Urinary bladder (tissue), 4 donors: Measurements from ENCODE around the gene THRB. TPM values are rescaled to one million over a fixed set of nuclear protein-coding genes. Genes with fewer than 3 reads are reported as not detected.

Experiments
- DNase-seq: peaks from one replicate; pipeline ENCODE4 v3.0.0-alpha.2; 2015; ENCODE audit errors: extremely low spot score
- H3K27ac ChIP-seq: one replicate; pipeline ENCODE4 v1.5.1; 2013; ENCODE audit warnings: low read depth, mild to moderate bottlenecking, moderate library complexity
- H3K36me3 ChIP-seq: one replicate; pipeline ENCODE4 v1.6.1; 2013; ENCODE audit warnings: mild to moderate bottlenecking, moderate library complexity; ENCODE audit not compliant: insufficient read depth
- H3K4me1 ChIP-seq: one replicate; pipeline ENCODE4 v1.6.1; 2013; ENCODE audit warnings: mild to moderate bottlenecking, moderate library complexity; ENCODE audit not compliant: insufficient read depth
- H3K4me3 ChIP-seq: one replicate; pipeline ENCODE4 v1.5.1; 2013; ENCODE audit warnings: low read depth, low read length
- WGBS: extraction: QIAGEN DNeasy Blood & Tissue Kit; methylation state at CpG from one replicate; pipeline ENCODE4 v1.1.7; 2013; 5-methylcytosine and 5-hydroxymethylcytosine counted together
- polyA plus RNA-seq: library from polyadenylated mRNA; stranded (reverse); fragments of 200-250 nt; gene quantifications from one replicate; pipeline ENCODE4 v1.2.3, GENCODE V29; 2013
- total RNA-seq: library from RNA; depleted of rRNA; stranded (reverse); fragments of >200 nt; gene quantifications from one replicate; pipeline ENCODE4 v1.2.3, GENCODE V29; 2014
- donor health status: healthy with polysubstance abuse.
- donor health status: healthy.

The THRB gene
- total and polyA plus RNA-seq, 2 donors = 8.3 to 14.8 TPM

DNA sequence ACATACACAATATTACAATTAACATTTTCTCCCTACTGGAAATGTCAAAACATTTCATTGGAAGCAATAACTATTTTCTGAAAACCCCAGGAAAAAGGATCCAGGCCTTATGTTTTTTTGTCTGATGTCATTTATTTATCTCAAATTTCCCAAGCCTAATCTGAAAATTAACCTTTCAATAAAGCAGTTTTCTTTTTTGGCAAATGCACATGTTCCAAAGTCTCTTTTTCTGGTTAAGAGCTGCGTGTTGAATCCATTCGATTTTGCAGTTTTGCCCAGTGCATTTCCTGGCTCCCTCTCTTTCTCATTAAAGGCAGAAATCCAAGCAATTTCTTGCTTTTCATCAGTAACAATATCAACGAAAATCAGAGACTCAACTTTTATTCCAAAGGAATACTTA, 327.2 kb downstream of the THRB start:
- WGBS = 59% methylated on average over 3 of the region's 3 CpGs
- Histone ChIP-seq H3K4me1 (no peaks in the 10 kb centered on the region), H3K27ac (no peak overlapping the region), H3K36me3 (no peaks in the 10 kb centered on the region), H3K4me3 (no peak overlapping the region)
- DNase-seq = no peak

DNA sequence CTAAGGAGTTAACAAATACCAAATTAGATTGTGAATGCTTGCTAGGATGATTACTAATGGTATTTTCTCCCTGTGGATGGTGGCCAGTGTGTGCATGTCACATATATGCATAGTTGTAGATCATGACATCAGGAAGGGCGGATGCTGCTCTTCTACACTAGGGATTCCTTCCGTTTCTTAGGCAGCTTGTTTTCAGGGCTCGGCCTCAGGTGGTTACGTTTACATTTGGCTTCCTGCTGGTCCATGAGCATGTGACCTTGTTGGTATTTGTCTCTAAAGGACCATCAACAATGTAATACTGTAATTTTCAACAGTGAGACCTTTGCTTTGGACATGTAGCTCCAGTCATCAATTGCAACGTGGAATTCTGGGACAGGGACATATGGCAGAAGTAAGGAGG, 328.1 kb downstream of the THRB start:
- no peaks in the 10 kb centered on the region for H3K36me3 ChIP-seq
- H3K4me1 ChIP-seq = peaks cover 1% of the 10 kb centered on the region
- no peak overlapping the region for H3K4me3 ChIP-seq
- 93% methylated on average over 5 of the region's 5 CpGs for WGBS
- DNase-seq = no peak
- no peak overlapping the region for H3K27ac ChIP-seq

DNA sequence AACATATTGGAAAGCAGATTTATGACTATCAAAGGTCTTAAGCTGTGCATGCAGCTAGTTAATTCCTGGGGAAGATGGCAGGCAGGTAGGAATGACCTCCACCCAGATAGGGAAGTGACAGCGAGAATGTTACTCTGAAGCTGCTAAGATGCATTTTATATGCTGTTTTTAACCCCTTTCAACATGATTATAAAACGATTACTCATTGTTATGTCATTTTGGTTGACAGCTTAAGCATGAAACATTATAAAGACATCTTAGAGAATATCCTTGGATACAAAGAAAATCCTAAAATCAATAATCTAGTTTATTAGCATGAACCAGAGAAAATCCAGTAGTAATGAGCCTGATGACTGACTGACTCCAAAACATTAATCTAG, 329.1 kb downstream of the THRB start:
- no peak overlapping the region for H3K4me3 ChIP-seq
- WGBS = 82% methylated on average over 2 of the region's 2 CpGs
- no peak overlapping the region for H3K27ac ChIP-seq
- H3K4me1 ChIP-seq = peaks cover 1% of the 10 kb centered on the region
- H3K36me3 ChIP-seq = no peaks in the 10 kb centered on the region
- no peak for DNase-seq

DNA sequence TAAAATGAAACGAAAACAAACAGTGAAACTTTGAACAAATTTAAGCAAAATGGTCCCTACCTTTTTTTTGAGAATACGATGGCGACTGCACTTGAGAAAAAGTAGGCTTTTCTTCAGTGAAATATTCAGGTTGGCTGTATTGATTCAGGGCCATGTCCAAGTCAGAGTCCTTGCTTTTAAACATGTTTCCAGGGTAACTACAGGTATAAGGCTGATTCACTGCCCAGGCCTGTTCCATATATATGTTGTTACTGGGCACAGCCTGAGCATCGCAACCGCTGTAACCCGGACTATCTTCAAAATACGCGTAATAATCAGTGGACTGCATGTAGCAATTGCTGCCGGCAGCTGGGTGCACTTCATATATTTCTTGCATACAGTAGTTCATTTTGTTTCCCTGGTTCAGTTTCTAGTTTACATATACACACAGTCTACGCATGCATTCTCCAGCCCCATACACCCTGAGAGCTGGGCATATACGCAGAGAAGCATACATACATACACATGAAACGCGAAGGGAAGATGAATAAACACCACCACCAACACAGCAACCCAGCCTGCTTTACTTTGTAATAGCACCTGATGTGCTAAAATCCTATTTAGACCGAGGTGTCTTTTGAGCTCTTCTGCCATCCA, 329.6 kb downstream of the THRB start:
- no peaks in the 10 kb centered on the region for H3K36me3 ChIP-seq
- H3K4me3 ChIP-seq = no peak overlapping the region
- H3K4me1 ChIP-seq = peaks cover 1% of the 10 kb centered on the region
- H3K27ac ChIP-seq = no peak overlapping the region
- WGBS = 97% methylated on average over 14 of the region's 14 CpGs
- DNase-seq = no peak

DNA sequence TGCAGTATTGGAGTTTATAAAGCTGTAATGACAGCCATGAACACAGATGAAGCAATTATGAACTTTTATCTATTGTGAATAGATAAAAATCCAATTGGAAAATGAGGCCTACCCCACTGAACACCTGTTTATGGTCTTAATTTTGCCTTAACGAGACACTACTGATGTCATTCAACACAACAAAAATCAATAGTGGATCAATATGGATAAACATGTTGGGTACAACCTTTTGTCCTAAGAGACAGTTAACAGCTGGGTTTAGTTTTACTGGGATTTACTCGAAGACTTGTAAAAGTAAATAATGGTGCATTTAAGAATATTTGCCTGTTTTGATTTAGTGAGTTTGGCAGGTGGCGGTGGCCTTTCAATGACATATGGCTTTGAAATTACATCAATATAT, 331.7 kb downstream of the THRB start:
- Histone ChIP-seq H3K4me3 (no peak overlapping the region), H3K27ac (no peak overlapping the region), H3K4me1 (peaks cover 1% of the 10 kb centered on the region), H3K36me3 (no peaks in the 10 kb centered on the region)
- no peak for DNase-seq
- WGBS = 70% methylated on average over 3 of the region's 3 CpGs

DNA sequence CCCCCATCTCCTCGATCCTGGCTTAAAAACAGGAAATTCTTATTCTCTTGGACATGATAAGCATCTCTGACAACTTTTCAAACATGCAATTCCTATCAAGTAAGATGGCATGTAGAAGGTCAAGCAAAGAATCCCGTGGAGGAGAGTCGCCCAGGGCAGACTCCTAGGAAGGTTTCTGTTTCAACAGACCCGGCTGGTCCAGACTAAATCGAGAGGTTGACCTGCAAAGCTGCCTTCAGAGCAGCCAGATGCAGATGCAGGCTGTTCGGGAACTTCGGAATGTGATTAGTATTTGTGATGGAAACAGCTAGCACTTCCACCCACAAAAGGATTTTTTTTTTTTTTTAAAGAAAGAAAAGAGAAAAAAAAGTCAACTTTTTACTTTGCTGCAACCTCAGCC, 332.8 kb downstream of the THRB start:
- H3K4me3 ChIP-seq = no peak overlapping the region

DNA sequence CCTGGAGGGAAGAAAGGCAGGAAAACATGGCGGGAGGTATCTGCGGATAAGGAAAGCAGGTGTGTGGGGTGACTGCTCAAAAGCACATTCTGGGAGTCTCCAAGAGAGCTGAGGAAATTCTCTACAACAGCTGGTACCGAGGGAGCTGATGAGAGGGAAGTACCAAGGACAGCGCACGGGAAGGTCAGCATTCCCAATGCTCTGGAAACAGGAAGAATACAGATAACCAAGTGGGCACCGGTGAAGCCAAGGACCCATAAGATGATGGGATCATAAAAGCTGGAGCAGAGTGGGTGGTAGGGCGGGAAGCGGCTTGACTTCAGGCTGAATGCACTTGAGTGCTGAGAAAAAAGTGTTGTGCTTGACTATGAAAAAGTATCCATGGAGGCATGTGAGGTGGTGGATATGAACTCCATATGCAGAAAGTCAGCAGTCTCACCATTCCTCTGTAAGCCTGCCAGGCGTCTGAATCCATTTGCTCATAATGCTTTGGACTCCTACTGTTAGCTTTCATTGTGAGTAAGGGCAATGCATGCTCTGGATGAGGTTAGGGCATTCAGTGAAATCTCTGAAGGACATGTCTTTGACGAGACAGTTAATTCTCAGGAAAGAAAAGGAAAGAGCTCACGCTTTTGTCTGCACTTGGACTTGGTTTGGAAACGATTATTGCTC, 334.1 kb downstream of the THRB start:
- no peak for DNase-seq

More for the DNA sequence above, 332.8 kb downstream of the THRB start:
- Histone ChIP-seq H3K27ac (no peak overlapping the region), H3K4me1 (peaks cover 1% of the 10 kb centered on the region), H3K36me3 (no peaks in the 10 kb centered on the region)
- 46% methylated on average over 7 of the region's 7 CpGs for WGBS
- DNase-seq = no peak

DNA sequence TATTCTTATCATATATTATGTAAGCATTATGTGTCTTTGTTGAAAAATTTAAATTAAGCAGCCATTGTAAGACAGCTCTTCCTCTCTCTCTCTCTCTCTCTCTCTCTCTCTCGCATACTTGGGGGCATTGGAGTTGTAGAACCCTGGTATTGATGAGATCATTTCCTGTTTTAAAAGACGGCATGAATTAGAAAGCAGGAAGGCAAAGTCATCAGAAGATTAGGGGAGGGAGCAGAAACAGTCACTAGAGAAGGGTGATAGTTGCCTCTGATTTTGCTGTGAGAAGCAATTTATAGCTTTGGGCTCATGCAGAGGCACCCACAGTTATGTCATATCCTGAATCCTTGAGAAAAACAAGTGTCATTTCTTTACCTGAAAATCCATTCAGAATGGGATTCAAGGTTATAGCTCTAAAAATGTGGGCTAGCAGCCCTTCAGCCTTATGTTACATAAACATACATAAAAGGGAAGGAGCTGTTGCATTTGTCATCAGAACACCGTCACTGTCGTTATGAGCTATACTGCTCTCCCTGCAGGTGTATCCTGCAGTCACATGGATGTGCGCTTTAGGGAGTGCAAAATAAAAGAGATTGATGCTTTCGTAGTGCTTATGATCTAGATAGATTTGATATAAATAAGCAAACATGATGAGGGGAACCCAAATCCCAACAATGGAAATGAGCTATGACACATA, 335.7 kb downstream of the THRB start:
- Histone ChIP-seq H3K4me3 (no peak overlapping the region), H3K36me3 (no peaks in the 10 kb centered on the region), H3K27ac (no peak overlapping the region), H3K4me1 (peaks cover 1% of the 10 kb centered on the region)
- WGBS = 66% methylated on average over 6 of the region's 6 CpGs
- no peak for DNase-seq

More for the DNA sequence above, 334.1 kb downstream of the THRB start:
- Histone ChIP-seq H3K36me3 (no peaks in the 10 kb centered on the region), H3K27ac (no peak overlapping the region), H3K4me1 (peaks cover 1% of the 10 kb centered on the region), H3K4me3 (no peak overlapping the region)
- WGBS = 70% methylated on average over 12 of the region's 12 CpGs

DNA sequence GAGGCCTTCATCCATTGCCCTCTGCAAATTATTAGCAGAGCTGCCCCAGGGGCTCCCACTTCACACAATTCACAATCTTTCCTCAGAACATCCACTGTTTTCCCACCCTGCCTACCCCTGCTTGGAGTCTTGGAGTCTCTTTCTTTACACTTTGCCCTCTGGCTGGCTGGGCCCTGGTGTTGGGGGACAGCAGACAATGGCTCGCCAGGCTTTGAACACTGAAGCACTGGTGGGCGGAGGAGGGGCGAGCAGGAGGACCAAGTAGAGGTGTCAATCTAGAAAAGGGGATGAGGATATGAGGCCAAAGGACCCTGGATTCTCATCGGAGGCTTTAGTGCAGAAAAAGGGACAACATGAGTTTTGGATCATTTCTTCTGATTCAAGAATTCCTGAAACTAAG, 337.5 kb downstream of the THRB start:
- H3K36me3 ChIP-seq = no peaks in the 10 kb centered on the region
- H3K4me3 ChIP-seq = no peak overlapping the region
- no peak for DNase-seq
- H3K4me1 ChIP-seq = peaks cover 1% of the 10 kb centered on the region
- WGBS = 89% methylated on average over 4 of the region's 4 CpGs
- H3K27ac ChIP-seq = no peak overlapping the region

DNA sequence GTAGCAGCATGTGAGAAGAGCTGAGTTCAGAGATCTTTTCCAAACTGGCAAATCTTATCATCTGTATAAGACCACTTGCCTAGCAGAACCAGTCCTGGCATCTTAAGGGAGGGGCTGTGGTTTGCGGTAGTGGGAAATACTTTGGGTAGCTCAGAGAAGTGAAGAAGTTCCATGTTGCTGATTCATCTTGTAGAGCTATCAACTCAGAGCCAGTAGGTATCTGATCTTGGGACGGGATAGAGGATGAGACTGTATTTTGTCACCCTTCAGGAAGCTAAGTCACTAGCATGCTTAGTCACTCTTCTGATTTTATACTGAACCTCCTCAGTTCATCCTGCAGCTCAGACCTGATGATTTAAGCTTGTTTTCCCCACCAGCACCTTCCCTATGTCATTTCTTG, 338.2 kb downstream of the THRB start:
- Histone ChIP-seq H3K4me3 (no peak overlapping the region), H3K36me3 (peaks cover 2% of the 10 kb centered on the region), H3K27ac (no peak overlapping the region), H3K4me1 (no peaks in the 10 kb centered on the region)
- WGBS = 74% methylated on average over 2 of the region's 2 CpGs
- DNase-seq = no peak

DNA sequence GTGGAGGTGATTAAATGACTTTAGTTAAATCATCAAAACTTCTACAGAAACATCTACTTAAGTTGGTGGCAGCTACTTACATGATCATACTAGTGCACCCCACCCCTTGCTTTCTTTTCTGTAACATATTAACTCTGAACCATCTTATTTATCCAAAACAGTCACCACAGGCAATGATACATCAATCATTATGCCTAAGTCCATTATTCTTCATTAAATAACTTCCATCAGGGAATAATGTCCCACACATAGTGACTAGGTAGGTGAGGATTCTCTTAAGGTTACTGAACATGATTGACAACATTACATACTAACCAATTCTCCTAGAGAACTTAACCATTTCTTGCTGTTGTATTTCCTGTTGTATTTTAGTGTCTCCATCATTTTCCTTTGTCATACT, 339.4 kb downstream of the THRB start:
- no peak for DNase-seq
- Histone ChIP-seq H3K4me3 (no peak overlapping the region), H3K27ac (no peak overlapping the region), H3K4me1 (no peaks in the 10 kb centered on the region), H3K36me3 (peaks cover 2% of the 10 kb centered on the region)

DNA sequence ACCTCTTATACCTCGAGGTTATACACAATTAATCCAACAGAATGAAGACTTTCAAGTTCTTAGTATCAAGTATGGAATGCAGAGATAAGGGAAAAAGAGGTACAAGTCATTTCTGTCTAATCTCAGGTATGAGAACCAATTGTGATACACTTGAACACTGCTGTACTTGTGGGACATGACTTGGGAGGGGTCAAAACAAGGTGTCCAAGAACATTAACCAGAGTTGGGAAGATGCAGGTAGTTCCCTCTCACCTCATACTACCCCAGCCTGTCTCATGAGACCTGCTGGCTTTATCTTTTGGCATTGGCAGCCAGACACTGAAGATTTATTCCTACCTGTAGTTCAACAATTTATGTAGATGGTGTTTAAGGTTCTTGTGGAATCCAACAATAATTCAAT, 339.9 kb downstream of the THRB start:
- 57% methylated on average over 1 of the region's 1 CpG for WGBS
- Histone ChIP-seq H3K4me3 (no peak overlapping the region), H3K36me3 (peaks cover 2% of the 10 kb centered on the region), H3K4me1 (no peaks in the 10 kb centered on the region), H3K27ac (no peak overlapping the region)
- no peak for DNase-seq

DNA sequence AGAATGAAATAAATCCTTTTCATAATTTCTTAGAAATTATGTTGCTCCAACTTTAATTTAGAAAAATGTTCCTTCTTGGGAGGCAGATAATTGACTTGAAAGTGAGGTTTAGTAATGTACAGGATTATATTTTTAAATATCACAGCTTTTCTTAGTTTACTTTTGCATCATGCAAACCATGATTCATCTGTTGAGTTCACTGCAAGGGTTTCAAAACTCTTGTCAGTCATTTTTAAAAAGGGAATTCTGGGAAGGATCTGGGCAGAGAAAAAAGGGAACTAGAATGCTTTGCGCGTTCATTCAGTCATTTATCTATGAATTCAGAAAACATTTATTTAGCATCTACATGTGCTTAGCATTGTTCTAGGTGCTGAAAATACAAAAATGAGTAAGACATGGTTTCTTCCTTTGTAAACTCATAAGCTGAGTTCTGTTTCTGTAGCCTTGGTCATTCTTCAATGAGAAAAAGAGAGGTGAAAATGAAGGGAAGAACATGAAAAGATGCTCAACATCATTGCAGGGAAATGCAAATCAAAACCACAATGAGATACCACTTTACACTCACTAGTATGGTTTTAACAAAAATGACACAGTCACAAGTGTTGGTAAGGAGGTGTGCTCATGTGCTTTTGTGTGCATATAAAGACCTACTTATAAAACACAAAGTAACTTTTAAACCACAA, 340.5 kb downstream of the THRB start:
- no peak overlapping the region for H3K27ac ChIP-seq
- peaks cover 2% of the 10 kb centered on the region for H3K36me3 ChIP-seq
- H3K4me1 ChIP-seq = no peaks in the 10 kb centered on the region
- H3K4me3 ChIP-seq = no peak overlapping the region
- 83% methylated on average over 2 of the region's 2 CpGs for WGBS
- DNase-seq = no peak

DNA sequence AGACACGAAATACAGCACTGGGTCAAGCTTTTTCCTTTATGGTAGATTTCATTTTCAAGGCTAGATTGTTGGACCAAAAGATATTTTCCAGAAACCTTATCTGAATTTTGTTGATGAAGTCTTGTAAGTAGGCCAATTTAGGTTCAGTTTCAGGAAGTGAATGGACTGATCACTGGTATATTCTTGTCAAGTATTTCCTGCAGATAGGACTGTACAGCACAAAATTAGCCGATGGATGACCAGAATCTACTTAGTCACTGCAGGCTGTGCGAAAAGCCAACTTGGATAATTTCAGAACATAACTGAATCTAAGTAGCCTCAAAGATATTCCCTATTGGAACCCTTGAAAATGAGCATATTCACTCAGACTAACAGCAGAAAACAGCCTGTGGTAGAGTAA, 343.1 kb downstream of the THRB start:
- Histone ChIP-seq H3K36me3 (peaks cover 2% of the 10 kb centered on the region), H3K27ac (no peak overlapping the region), H3K4me3 (no peak overlapping the region), H3K4me1 (no peaks in the 10 kb centered on the region)
- DNase-seq = no peak
- 53% methylated on average over 3 of the region's 3 CpGs for WGBS
